ENCODE data around the gene DOCK4.

The DOCK4 gene

DNA sequence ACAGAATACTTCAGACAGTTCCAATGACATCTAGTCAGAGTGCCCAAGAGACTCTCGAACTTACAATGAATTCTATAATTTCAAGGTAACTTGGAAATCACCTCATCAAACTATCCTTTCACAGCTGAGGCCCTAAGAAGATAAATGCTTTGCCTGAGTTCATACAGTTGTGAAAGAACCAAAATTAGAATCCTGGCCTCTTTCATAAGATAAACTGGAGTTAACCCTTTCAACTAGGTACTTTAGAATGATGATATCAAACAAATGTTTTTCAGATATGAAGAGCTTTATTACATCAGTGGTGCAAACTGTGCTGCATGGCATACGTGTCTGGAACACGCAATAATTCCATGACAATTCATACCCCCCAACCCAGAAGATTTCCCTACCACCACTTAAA lies 17.9 kb downstream of the DOCK4 start:
- H3K4me3 ChIP-seq (ENCODE audit: low read depth, low read length): no peak overlapping the region
- no peaks in the 10 kb centered on the region for H3K27me3 ChIP-seq (ENCODE audit: control insufficient read depth, insufficient read depth, low read length)
- no peaks in the 10 kb centered on the region for H3K9me3 ChIP-seq (ENCODE audit: control insufficient read depth, insufficient read depth, low read depth, low read length)
- no peak overlapping the region for H3K27ac ChIP-seq (ENCODE audit: low read depth, low read length)
- H3K9ac ChIP-seq (ENCODE audit: low read length): no peak overlapping the region
- no peaks in the 10 kb centered on the region for H3K4me1 ChIP-seq (ENCODE audit: control insufficient read depth, insufficient read depth, low read length)
- no peaks in the 10 kb centered on the region for H3K36me3 ChIP-seq (ENCODE audit: control insufficient read depth, insufficient read depth, low read length)

DNA sequence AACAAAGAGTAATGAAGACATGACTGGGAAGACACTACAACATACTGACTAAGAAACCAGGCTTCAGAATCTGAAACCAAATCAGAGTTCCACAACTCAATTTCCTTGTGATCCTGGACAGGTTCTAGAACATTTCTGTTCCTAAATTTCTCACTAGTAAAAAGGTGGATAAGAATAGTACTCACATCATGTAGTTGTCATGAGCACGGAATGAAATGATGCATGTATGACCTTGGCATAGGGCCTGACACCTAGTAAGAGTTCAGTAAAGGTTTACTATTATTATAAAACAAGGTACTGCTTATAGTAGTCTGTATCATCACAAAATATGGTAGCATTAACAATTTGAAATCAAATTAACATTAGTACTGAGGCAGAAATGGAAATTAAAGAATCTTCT lies 19.9 kb downstream of the DOCK4 start:
- Histone ChIP-seq H3K36me3 (ENCODE audit: control insufficient read depth, insufficient read depth, low read length) (no peaks in the 10 kb centered on the region), H3K4me3 (ENCODE audit: low read depth, low read length) (no peak overlapping the region), H3K27me3 (ENCODE audit: control insufficient read depth, insufficient read depth, low read length) (no peaks in the 10 kb centered on the region), H3K9ac (ENCODE audit: low read length) (no peak overlapping the region), H3K9me3 (ENCODE audit: control insufficient read depth, insufficient read depth, low read depth, low read length) (no peaks in the 10 kb centered on the region), H3K27ac (ENCODE audit: low read depth, low read length) (no peak overlapping the region), H3K4me1 (ENCODE audit: control insufficient read depth, insufficient read depth, low read length) (no peaks in the 10 kb centered on the region)

DNA sequence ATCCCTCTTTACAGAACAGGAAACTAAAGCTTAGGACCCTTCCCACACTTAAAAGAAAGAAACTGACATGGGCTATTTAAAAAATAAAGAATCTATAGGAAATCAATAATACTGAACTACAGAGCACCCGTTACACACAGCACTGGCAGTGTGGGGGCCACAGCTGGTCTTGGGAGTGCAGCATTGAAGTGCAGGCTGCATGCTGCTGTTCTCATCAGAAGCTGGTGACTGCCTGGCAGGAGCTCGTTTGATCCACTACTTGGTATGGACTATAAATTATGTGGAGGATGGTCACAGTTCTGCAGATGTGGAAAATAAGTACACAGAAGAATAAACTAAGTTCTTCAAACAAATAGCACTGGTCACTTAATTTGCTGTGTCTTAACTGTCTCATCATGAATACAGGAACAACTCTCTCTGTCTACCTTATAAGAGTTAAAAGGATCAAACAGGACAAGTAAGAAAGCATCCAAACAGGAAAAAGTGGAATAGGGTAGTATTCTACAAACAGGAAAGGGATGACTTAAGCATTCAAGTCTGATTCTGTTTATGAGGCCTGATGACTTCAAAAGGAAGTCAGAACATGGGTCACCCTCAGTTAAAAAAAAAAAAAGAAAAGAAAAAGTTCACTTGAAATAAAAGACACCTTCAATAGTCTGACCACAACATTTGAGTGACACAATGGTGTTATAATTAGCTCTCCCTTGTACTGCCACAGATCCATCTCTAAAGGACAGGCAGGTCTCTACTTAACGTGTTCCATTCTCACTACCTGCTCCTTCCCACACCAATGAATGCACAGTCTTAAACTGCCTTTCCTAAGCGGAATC lies 21.0 kb downstream of the DOCK4 start:
- H3K4me3 ChIP-seq (ENCODE audit: low read depth, low read length): no peak overlapping the region
- no peak overlapping the region for H3K9ac ChIP-seq (ENCODE audit: low read length)
- H3K36me3 ChIP-seq (ENCODE audit: control insufficient read depth, insufficient read depth, low read length): no peaks in the 10 kb centered on the region
- no peaks in the 10 kb centered on the region for H3K9me3 ChIP-seq (ENCODE audit: control insufficient read depth, insufficient read depth, low read depth, low read length)
- no peaks in the 10 kb centered on the region for H3K4me1 ChIP-seq (ENCODE audit: control insufficient read depth, insufficient read depth, low read length)
- no peak overlapping the region for H3K27ac ChIP-seq (ENCODE audit: low read depth, low read length)
- no peaks in the 10 kb centered on the region for H3K27me3 ChIP-seq (ENCODE audit: control insufficient read depth, insufficient read depth, low read length)

DNA sequence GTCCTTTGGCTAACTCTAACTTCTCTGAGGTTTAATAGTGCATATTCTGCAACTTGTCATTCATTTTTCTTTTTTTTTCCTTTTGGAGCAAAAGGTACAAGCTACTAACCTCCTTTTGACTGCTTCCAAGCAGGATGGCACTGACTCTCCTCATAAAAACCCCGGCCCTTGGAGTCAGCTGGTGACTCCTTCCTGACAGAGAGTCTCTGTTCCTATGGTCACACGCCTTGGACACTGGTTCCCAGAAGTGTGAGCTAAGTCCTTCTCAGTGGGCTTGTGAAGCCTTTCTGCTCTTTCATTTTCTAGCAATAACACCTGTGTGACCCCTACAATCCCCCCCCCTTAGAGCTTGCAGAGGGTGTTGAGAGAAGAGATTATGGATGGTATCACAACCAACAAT lies 21.7 kb downstream of the DOCK4 start:
- H3K36me3 ChIP-seq (ENCODE audit: control insufficient read depth, insufficient read depth, low read length): no peaks in the 10 kb centered on the region
- H3K27ac ChIP-seq (ENCODE audit: low read depth, low read length): no peak overlapping the region
- no peak overlapping the region for H3K9ac ChIP-seq (ENCODE audit: low read length)
- no peak overlapping the region for H3K4me3 ChIP-seq (ENCODE audit: low read depth, low read length)
- no peaks in the 10 kb centered on the region for H3K9me3 ChIP-seq (ENCODE audit: control insufficient read depth, insufficient read depth, low read depth, low read length)
- no peaks in the 10 kb centered on the region for H3K27me3 ChIP-seq (ENCODE audit: control insufficient read depth, insufficient read depth, low read length)
- no peaks in the 10 kb centered on the region for H3K4me1 ChIP-seq (ENCODE audit: control insufficient read depth, insufficient read depth, low read length)

DNA sequence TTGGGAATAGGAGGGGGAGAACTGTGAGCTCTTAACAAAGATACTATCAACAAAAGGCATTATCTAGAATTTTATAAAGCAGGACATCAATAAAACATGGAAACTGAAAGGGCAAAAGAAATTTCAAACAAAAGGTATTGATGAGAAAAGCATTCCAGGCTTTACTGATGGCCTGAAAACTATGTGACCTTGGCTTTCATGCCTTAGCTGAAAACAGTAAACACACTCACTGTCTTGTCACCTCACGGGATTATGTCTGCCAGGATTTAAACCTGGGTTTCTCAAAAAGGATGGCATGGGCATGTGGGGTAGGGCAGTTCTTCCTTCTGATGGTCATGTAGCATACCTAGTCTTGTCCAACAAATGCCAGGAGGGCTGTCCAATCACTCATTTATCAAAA lies 22.9 kb downstream of the DOCK4 start:
- Histone ChIP-seq H3K9me3 (ENCODE audit: control insufficient read depth, insufficient read depth, low read depth, low read length) (no peaks in the 10 kb centered on the region), H3K36me3 (ENCODE audit: control insufficient read depth, insufficient read depth, low read length) (no peaks in the 10 kb centered on the region), H3K4me3 (ENCODE audit: low read depth, low read length) (no peak overlapping the region), H3K9ac (ENCODE audit: low read length) (no peak overlapping the region), H3K27ac (ENCODE audit: low read depth, low read length) (no peak overlapping the region), H3K27me3 (ENCODE audit: control insufficient read depth, insufficient read depth, low read length) (no peaks in the 10 kb centered on the region), H3K4me1 (ENCODE audit: control insufficient read depth, insufficient read depth, low read length) (no peaks in the 10 kb centered on the region)

DNA sequence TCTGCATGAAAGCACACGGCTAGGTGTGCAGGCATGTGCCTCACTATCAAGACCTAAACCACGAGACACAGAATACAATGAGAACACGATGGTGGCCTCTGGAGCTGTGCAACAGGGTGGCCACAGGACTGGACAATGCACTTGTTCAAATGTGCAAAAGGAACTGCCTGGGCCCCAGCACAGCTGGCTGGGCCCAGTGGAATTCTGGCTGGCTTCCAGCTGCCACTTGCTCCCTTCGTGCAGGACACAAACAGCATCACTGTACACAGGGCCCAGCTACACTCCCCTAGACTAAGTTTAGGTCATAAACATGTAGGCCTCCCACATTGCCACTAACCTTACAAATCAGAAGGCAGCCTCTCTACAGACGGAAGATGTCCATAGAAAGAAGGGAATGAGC lies 23.4 kb downstream of the DOCK4 start:
- H3K4me1 ChIP-seq (ENCODE audit: control insufficient read depth, insufficient read depth, low read length): no peaks in the 10 kb centered on the region
- H3K36me3 ChIP-seq (ENCODE audit: control insufficient read depth, insufficient read depth, low read length): no peaks in the 10 kb centered on the region
- H3K27me3 ChIP-seq (ENCODE audit: control insufficient read depth, insufficient read depth, low read length): no peaks in the 10 kb centered on the region
- H3K4me3 ChIP-seq (ENCODE audit: low read depth, low read length): no peak overlapping the region
- H3K9ac ChIP-seq (ENCODE audit: low read length): no peak overlapping the region
- H3K9me3 ChIP-seq (ENCODE audit: control insufficient read depth, insufficient read depth, low read depth, low read length): no peaks in the 10 kb centered on the region
- no peak overlapping the region for H3K27ac ChIP-seq (ENCODE audit: low read depth, low read length)

DNA sequence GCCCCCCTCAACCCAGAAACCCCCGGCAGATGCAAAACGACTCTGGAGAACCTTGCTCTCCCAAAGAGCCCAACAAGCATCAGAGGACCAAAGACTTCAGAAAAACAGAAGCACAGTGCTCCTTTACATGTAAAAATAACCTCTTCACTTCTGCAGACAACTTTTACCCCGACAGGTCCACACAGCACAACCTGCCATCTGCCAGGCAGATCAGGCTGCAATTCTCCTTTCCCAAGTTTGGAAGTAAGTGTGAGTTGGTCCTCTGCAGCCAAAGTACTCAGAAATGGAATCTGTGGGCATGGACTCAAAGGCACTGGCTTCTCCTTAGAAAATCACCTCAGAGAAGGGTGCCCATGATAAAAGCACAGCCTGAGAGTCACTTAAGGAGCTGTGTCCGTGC lies 26.0 kb downstream of the DOCK4 start:
- Histone ChIP-seq H3K4me1 (ENCODE audit: control insufficient read depth, insufficient read depth, low read length) (peaks cover 9% of the 10 kb centered on the region), H3K27ac (ENCODE audit: low read depth, low read length) (no peak overlapping the region), H3K4me3 (ENCODE audit: low read depth, low read length) (no peak overlapping the region), H3K9ac (ENCODE audit: low read length) (no peak overlapping the region), H3K27me3 (ENCODE audit: control insufficient read depth, insufficient read depth, low read length) (no peaks in the 10 kb centered on the region), H3K36me3 (ENCODE audit: control insufficient read depth, insufficient read depth, low read length) (no peaks in the 10 kb centered on the region), H3K9me3 (ENCODE audit: control insufficient read depth, insufficient read depth, low read depth, low read length) (no peaks in the 10 kb centered on the region)

DNA sequence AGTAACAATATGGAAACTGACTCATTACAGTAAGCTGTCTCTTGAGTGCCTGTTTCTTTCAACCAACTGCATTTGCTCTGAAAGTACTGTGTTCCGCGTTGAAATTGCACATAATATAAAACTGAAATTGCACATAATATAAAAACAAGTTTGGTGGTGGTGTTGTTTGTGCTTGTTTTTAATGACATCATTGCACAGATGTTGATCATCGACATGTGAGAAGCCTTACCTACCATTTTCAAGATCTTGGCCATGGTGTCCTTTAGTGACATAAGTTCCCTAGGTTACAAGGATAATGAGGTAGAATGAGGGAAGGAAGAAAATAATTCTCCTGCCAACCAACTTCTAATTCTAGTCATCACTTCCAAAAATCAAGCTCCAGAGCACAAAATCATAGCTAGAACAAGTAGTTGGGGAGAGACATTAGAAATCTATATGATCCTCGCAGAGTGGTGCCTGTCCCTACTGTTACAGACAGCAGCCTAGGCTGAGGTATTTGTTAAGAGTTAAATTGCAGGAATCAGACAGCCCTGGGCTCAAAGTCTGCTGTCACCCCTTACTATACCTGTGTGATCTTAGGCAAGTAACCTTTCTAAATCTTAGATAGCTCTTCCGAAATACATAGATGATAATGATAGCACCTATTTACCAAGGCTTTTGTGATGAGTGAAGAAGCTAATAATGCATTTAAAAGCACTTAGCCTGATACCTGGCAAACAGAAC lies 29.3 kb downstream of the DOCK4 start:
- H3K4me3 ChIP-seq (ENCODE audit: low read depth, low read length): no peak overlapping the region
- no peak overlapping the region for H3K27ac ChIP-seq (ENCODE audit: low read depth, low read length)
- H3K9me3 ChIP-seq (ENCODE audit: control insufficient read depth, insufficient read depth, low read depth, low read length): no peaks in the 10 kb centered on the region
- no peaks in the 10 kb centered on the region for H3K36me3 ChIP-seq (ENCODE audit: control insufficient read depth, insufficient read depth, low read length)
- H3K9ac ChIP-seq (ENCODE audit: low read length): no peak overlapping the region
- H3K27me3 ChIP-seq (ENCODE audit: control insufficient read depth, insufficient read depth, low read length): no peaks in the 10 kb centered on the region
- H3K4me1 ChIP-seq (ENCODE audit: control insufficient read depth, insufficient read depth, low read length): peaks cover 14% of the 10 kb centered on the region

DNA sequence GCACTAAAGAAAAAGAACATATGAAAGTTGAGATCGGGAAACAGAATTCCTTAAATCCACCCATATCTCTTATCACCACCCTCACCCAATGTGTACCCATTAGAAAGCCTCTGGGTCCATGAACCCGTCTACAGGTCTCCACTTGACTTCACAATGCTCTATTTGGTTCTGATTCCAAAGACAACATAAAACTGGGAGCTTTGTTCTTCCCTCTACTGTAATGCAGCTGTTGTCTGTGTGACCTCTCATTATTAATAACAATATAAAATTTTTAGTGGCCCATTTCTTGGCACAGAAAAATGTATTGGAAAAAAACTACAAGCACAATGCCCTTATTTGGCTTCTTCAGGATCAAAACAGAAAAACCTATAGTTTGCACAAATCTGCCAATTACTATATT lies 30.0 kb downstream of the DOCK4 start:
- Histone ChIP-seq H3K27ac (ENCODE audit: low read depth, low read length) (no peak overlapping the region), H3K4me1 (ENCODE audit: control insufficient read depth, insufficient read depth, low read length) (peaks cover 14% of the 10 kb centered on the region), H3K27me3 (ENCODE audit: control insufficient read depth, insufficient read depth, low read length) (no peaks in the 10 kb centered on the region), H3K4me3 (ENCODE audit: low read depth, low read length) (no peak overlapping the region), H3K9ac (ENCODE audit: low read length) (no peak overlapping the region), H3K36me3 (ENCODE audit: control insufficient read depth, insufficient read depth, low read length) (no peaks in the 10 kb centered on the region), H3K9me3 (ENCODE audit: control insufficient read depth, insufficient read depth, low read depth, low read length) (no peaks in the 10 kb centered on the region)

DNA sequence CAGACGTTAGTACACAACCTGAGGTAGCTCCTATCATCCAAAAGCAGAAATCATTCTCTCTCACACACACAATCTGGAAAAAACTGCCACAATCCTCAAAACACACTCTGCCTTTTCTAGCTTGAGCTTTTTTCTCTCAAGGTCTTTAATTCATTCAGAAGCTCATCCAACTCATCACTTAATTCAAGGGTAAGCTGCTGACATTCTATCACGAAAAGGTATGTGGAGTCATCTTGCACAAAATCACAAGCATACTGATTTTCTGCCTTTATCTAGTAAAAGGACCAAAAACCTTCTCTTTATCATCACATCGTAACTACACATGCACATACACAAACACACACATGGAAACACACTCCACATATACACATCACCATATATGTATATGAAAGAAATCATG lies 32.0 kb downstream of the DOCK4 start:
- Histone ChIP-seq H3K9me3 (ENCODE audit: control insufficient read depth, insufficient read depth, low read depth, low read length) (no peaks in the 10 kb centered on the region), H3K27ac (ENCODE audit: low read depth, low read length) (no peak overlapping the region), H3K36me3 (ENCODE audit: control insufficient read depth, insufficient read depth, low read length) (no peaks in the 10 kb centered on the region), H3K4me1 (ENCODE audit: control insufficient read depth, insufficient read depth, low read length) (peaks cover 14% of the 10 kb centered on the region), H3K4me3 (ENCODE audit: low read depth, low read length) (no peak overlapping the region), H3K27me3 (ENCODE audit: control insufficient read depth, insufficient read depth, low read length) (no peaks in the 10 kb centered on the region), H3K9ac (ENCODE audit: low read length) (no peak overlapping the region)

DNA sequence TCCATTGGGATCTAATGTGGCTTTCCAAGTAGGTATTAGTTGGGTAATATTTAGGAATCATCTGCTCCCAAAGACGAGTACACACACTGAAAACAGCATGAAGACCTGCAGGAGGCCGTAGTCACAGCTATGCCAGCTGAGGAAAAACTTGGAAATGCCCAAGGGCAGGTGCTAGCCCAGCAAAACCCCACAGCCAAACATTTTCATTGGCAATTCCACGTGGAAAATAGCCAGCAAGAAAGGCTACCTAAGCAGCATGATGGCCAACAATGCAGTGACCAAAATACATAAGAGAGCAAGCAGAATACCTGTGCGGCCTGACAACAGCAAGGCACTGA lies 32.7 kb downstream of the DOCK4 start:
- Histone ChIP-seq H3K27ac (ENCODE audit: low read depth, low read length) (no peak overlapping the region), H3K27me3 (ENCODE audit: control insufficient read depth, insufficient read depth, low read length) (no peaks in the 10 kb centered on the region), H3K4me1 (ENCODE audit: control insufficient read depth, insufficient read depth, low read length) (peaks cover 14% of the 10 kb centered on the region), H3K36me3 (ENCODE audit: control insufficient read depth, insufficient read depth, low read length) (no peaks in the 10 kb centered on the region), H3K4me3 (ENCODE audit: low read depth, low read length) (no peak overlapping the region), H3K9me3 (ENCODE audit: control insufficient read depth, insufficient read depth, low read depth, low read length) (no peaks in the 10 kb centered on the region), H3K9ac (ENCODE audit: low read length) (no peak overlapping the region)
